ENCODE measurements around the gene GATM.

- TF ChIP-seq CTCF (conservative IDR thresholded peaks at IDR 0.05) (no peak; the same call in 1 of the 2 replicates), ZFX (IDR thresholded peaks at IDR 0.05) (no peak)
These were observed at the start of gene GATM for GRCh38 chr15:45378149-45378912.

Measured in C4-2B (cell line).